BLaER1 treated with 17β-estradiol and CSF1 and Interleukin-3, amounts not matched to agents 10 nM and 100 nM (cell line): ENCODE results near the gene RAMP3.

Experiments
- H3K27ac ChIP-seq, 11 experiments: shearing (Covaris generic); formaldehyde crosslinking; 2 replicates each; pipeline ENCODE4 v1.8.1; 2022
- H3K27me3 ChIP-seq, 11 experiments: shearing (Covaris generic); formaldehyde crosslinking; 2 replicates each; pipeline ENCODE4 v1.8.1; 2022
- H3K36me3 ChIP-seq, 11 experiments: shearing (Covaris generic); formaldehyde crosslinking; 2 replicates each; pipeline ENCODE4 v1.8.1; 2022
- H3K4me1 ChIP-seq, 10 experiments: shearing (Covaris generic); formaldehyde crosslinking; 2 replicates each; pipeline ENCODE4 v1.8.1; 2022
- H3K4me2 ChIP-seq, 11 experiments: shearing (Covaris generic); formaldehyde crosslinking; 2 replicates each; pipeline ENCODE4 v1.8.1; 2022
- H3K4me3 ChIP-seq, 10 experiments: shearing (Covaris generic); formaldehyde crosslinking; 2 replicates each; pipeline ENCODE4 v1.8.1; 2022
- H3K9ac ChIP-seq, 11 experiments: shearing (Covaris generic); formaldehyde crosslinking; 2 replicates each; pipeline ENCODE4 v1.8.1; 2022
- H3K9me3 ChIP-seq, 11 experiments: shearing (Covaris generic); formaldehyde crosslinking; replicated peaks in 1 of 11; 2 replicates each; pipeline ENCODE4 v1.8.1; 2022
- H4K20me1 ChIP-seq, 11 experiments: shearing (Covaris generic); formaldehyde crosslinking; 2 replicates each; pipeline ENCODE4 v1.8.1; 2022
- Cebpa-rat ChIP-seq, 11 experiments: shearing (Covaris generic); IDR thresholded peaks; 2 replicates each; pipeline ENCODE4 v1.8.1; 2022

RAMP3 gene

GRCh38 chr7:45217358-45217757, 59.8 kb downstream of the RAMP3 start:
- H3K4me3 ChIP-seq: no peak overlapping the region
- no peaks in the 10 kb centered on the region for H3K27me3 ChIP-seq
- H3K9ac ChIP-seq: no peak overlapping the region
- peaks cover 0 to 26% (median 20%) of the 10 kb centered on the region in 10 experiments; a peak in 17 of 20 replicates for H3K4me1 ChIP-seq
- H3K4me2 ChIP-seq: no peak overlapping the region
- peaks cover 0 to 17% (median 12%) of the 10 kb centered on the region in 11 experiments; a peak in 16 of 22 replicates for H3K9me3 ChIP-seq
- H3K36me3 ChIP-seq: no peaks in the 10 kb centered on the region
- no peaks in the 10 kb centered on the region for H4K20me1 ChIP-seq
- H3K27ac ChIP-seq: no peak overlapping the region
- no peak for TF ChIP-seq Cebpa-rat (IDR thresholded peaks at IDR 0.05)

GRCh38 chr7:45219130-45219529, 61.5 kb downstream of the RAMP3 start:
- no peaks in the 10 kb centered on the region for H3K27me3 ChIP-seq
- no peak overlapping the region for H3K4me3 ChIP-seq
- H4K20me1 ChIP-seq: peaks cover 0 to 2% (median 0%) of the 10 kb centered on the region in 11 experiments; a peak in 1 of 22 replicates
- H3K9ac ChIP-seq: no peak overlapping the region
- no peak overlapping the region for H3K4me2 ChIP-seq
- peaks cover 0 to 26% (median 20%) of the 10 kb centered on the region in 10 experiments; a peak in 17 of 20 replicates for H3K4me1 ChIP-seq
- no peak for TF ChIP-seq Cebpa-rat (IDR thresholded peaks at IDR 0.05)
- no peaks in the 10 kb centered on the region for H3K9me3 ChIP-seq
- H3K27ac ChIP-seq: no peak overlapping the region
- H3K36me3 ChIP-seq: no peaks in the 10 kb centered on the region

GRCh38 chr7:45219801-45220435, 62.3 kb downstream of the RAMP3 start:
- Histone ChIP-seq H3K36me3 (no peaks in the 10 kb centered on the region), H3K4me2 (peak overlapping the region in 9 of 11 experiments; percentile 2 to 49 (median 12); a peak in 7 of 22 replicates), H3K4me3 (no peak overlapping the region), H3K9ac (no peak overlapping the region), H3K4me1 (peaks cover 0 to 26% (median 20%) of the 10 kb centered on the region in 10 experiments; a peak in 17 of 20 replicates), H3K9me3 (no peaks in the 10 kb centered on the region), H3K27me3 (no peaks in the 10 kb centered on the region), H4K20me1 (peaks cover 0 to 5% (median 0%) of the 10 kb centered on the region in 11 experiments; a peak in 1 of 22 replicates), H3K27ac (no peak overlapping the region)
- TF ChIP-seq Cebpa-rat (IDR thresholded peaks at IDR 0.05): no peak

- H3K27me3 ChIP-seq: no peaks in the 10 kb centered on the region
- H3K36me3 ChIP-seq: no peaks in the 10 kb centered on the region
- H3K27ac ChIP-seq: no peak overlapping the region
- peak overlapping the region in 8 of 11 experiments; percentile 22 to 49 (median 36); a peak in 15 of 22 replicates for H3K4me2 ChIP-seq
- H3K9me3 ChIP-seq: no peaks in the 10 kb centered on the region
- TF ChIP-seq Cebpa-rat (IDR thresholded peaks at IDR 0.05): no peak
- no peak overlapping the region for H3K9ac ChIP-seq
- H3K4me3 ChIP-seq: no peak overlapping the region
- peaks cover 0 to 26% (median 20%) of the 10 kb centered on the region in 10 experiments; a peak in 17 of 20 replicates for H3K4me1 ChIP-seq
- H4K20me1 ChIP-seq: peaks cover 0 to 5% (median 0%) of the 10 kb centered on the region in 11 experiments; a peak in 1 of 22 replicates
Observed at GRCh38 chr7:45220846-45221618, 63.4 kb downstream of the RAMP3 start.

DNA sequence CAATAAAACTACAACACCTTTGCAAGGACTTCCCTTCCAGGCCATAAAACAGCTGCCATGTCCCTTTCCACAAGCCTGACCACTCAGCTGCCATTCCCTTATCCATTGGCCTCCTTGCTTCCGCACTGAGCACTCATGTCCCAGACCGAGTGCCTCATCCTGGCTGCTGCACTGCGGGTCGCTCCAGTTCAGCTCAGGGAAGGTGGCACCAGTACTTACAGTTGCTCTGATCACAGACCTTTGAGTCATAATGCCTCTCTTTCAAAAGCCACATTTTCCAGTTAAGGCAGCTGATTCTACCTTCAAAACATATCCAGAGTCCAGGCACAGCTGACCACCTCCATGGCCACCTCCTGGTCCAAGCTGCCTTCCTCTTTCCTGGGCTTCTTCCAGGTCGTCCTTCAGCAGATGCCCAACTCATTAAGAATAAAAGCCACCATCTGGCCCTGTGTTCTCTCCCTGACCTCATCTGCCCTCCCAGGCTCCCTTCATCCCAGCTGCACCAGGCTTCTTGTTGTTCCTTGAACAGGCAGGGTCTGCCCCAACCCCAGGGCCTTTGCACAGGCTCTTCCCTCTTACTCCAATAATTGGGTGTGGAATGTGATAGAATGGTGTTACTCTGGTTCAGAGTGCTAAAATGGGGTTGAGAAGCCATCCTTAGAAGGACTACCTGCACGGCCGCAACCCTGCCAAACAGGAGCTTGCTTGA, 64.5 kb downstream of the RAMP3 start:
- no peak overlapping the region for H3K9ac ChIP-seq
- no peak overlapping the region for H3K4me3 ChIP-seq

DNA sequence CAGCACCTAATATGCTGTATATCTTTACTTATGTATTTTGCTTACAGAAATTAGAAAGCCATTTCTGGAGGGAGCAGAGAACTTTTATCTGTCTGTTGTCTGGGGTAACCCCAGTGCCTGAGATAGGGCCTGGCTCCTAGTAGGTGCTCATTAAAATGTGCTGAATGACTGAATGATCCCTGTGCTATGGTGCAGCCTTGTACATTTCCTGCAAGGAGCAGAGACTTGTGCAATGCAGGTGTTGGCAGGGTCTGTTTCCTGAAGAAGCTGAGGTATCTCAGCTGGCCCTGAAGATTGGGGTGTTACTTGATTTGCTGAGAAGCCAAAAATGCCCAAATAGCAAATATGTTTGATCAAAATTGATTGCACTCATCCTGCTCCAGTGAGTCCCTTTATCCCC, 65.5 kb downstream of the RAMP3 start:
- H3K36me3 ChIP-seq: no peaks in the 10 kb centered on the region
- no peak overlapping the region for H3K27ac ChIP-seq
- no peak overlapping the region for H3K9ac ChIP-seq
- TF ChIP-seq Cebpa-rat (IDR thresholded peaks at IDR 0.05): no peak
- H3K4me1 ChIP-seq: peaks cover 0 to 26% (median 20%) of the 10 kb centered on the region in 10 experiments; a peak in 17 of 20 replicates
- no peaks in the 10 kb centered on the region for H3K27me3 ChIP-seq
- H3K4me3 ChIP-seq: no peak overlapping the region
- H4K20me1 ChIP-seq: peaks cover 0 to 5% (median 0%) of the 10 kb centered on the region in 11 experiments; a peak in 1 of 22 replicates
- no peak overlapping the region for H3K4me2 ChIP-seq
- no peaks in the 10 kb centered on the region for H3K9me3 ChIP-seq

More for the DNA sequence above, 64.5 kb downstream of the RAMP3 start:
- Histone ChIP-seq H4K20me1 (peaks cover 0 to 5% (median 0%) of the 10 kb centered on the region in 11 experiments; a peak in 1 of 22 replicates), H3K4me1 (peaks cover 0 to 26% (median 20%) of the 10 kb centered on the region in 10 experiments; a peak in 17 of 20 replicates), H3K4me2 (no peak overlapping the region), H3K9me3 (no peaks in the 10 kb centered on the region), H3K36me3 (no peaks in the 10 kb centered on the region), H3K27ac (no peak overlapping the region), H3K27me3 (no peaks in the 10 kb centered on the region)
- no peak for TF ChIP-seq Cebpa-rat (IDR thresholded peaks at IDR 0.05)

DNA sequence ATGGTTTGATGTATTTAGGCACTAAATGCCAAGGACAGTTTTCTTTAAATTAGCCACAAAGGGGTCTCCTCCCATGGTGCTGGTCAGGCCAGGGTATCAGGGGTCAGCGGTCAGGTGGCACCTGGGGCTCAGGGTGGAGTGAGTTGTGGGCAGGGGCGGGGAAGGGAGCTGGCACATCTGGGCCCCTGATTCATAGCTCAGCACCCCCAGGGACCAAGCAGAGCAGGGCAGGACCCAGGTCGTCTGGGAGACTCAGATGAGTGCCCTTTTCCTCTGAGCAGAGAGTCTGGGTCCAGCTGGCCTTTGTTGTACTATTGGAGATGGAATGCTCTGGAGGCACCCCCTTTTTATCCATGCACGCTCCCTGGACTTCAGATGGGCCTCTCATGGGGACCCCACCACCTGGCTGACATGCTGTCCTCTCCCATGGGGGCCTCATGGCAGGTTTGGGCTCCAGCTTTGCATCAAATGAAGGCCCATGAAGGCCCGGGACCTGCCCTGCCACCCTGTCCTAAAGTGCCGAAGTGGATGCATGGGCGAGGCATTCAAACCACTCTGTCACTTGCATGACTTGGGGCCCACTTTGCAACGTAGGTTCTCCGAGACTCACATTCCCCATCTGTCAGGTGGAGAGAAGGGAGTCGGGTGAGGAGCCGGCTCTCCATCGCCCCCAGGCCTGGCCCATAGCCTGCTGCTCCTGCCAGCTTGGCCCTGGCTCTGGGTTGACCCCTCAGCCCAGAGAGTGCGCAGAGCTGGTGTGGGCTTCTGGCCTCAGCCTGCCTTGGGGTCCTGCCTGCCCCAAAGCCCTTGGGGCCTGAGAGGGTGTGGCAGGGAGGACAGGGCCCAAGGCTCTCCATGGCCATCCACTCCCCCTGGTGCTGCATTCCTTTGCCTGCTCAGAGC, 66.4 kb downstream of the RAMP3 start:
- Histone ChIP-seq H3K9me3 (no peaks in the 10 kb centered on the region), H4K20me1 (peaks cover 0 to 5% (median 0%) of the 10 kb centered on the region in 11 experiments; a peak in 1 of 22 replicates), H3K4me1 (peaks cover 0 to 32% (median 25%) of the 10 kb centered on the region in 10 experiments; a peak in 17 of 20 replicates)

DNA sequence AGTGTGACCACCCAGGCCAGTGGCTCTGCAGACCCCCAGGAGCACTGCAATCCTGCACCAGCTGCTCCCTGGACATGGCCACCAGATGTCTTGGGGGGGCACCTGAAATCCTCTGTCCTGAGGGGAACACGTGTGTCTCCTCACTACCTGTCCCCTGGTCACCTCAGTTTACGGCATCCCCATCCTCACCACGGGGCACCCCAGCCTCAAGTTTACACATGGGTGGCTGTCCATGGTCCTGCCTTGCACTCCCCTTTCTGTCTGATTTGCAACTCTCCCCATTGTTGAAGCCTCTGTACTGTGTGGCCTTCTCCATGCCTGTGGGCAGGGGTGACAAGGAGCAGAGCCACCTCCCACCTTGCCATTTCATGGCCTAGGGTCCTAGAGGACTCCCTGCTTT, 67.2 kb downstream of the RAMP3 start:
- H3K27ac ChIP-seq: no peak overlapping the region
- no peaks in the 10 kb centered on the region for H3K36me3 ChIP-seq
- no peak for TF ChIP-seq Cebpa-rat (IDR thresholded peaks at IDR 0.05)
- peaks cover 0 to 5% (median 0%) of the 10 kb centered on the region in 11 experiments; a peak in 1 of 22 replicates for H4K20me1 ChIP-seq
- H3K9ac ChIP-seq: no peak overlapping the region
- H3K27me3 ChIP-seq: no peaks in the 10 kb centered on the region
- no peak overlapping the region for H3K4me3 ChIP-seq
- no peak overlapping the region for H3K4me2 ChIP-seq
- H3K9me3 ChIP-seq: no peaks in the 10 kb centered on the region
- H3K4me1 ChIP-seq: peaks cover 0 to 32% (median 27%) of the 10 kb centered on the region in 10 experiments; a peak in 17 of 20 replicates

More for the DNA sequence above, 66.4 kb downstream of the RAMP3 start:
- Histone ChIP-seq H3K4me3 (no peak overlapping the region), H3K4me2 (no peak overlapping the region), H3K27ac (no peak overlapping the region), H3K36me3 (no peaks in the 10 kb centered on the region), H3K9ac (no peak overlapping the region), H3K27me3 (no peaks in the 10 kb centered on the region)
- TF ChIP-seq Cebpa-rat (IDR thresholded peaks at IDR 0.05): no peak
